Measurements from ENCODE around the gene STK39.

Gene STK39

GRCh38 chr2:168234407-168235085 is 12.8 kb downstream of the STK39 start:
- no peak for DNase-seq (ENCODE audit: low read depth)
- no peak overlapping the region for H3K4me3 ChIP-seq (replicated peaks; ENCODE audit: low read depth, low read length)
- TF ChIP-seq CTCF (IDR thresholded peaks at IDR 0.05; ENCODE audit: low read length, missing control alignments) = no peak

- no peak overlapping the region for H3K4me3 ChIP-seq (replicated peaks; ENCODE audit: low read depth, low read length)
- DNase-seq (ENCODE audit: low read depth) = no peak
- no peak for TF ChIP-seq CTCF (IDR thresholded peaks at IDR 0.05; ENCODE audit: low read length, missing control alignments)
These were observed 13.5 kb downstream of the STK39 start for GRCh38 chr2:168233726-168234406.

- H3K4me3 ChIP-seq (replicated peaks; ENCODE audit: low read depth, low read length) = no peak overlapping the region
- no peak for DNase-seq (ENCODE audit: low read depth)
- no peak for TF ChIP-seq CTCF (IDR thresholded peaks at IDR 0.05; ENCODE audit: low read length, missing control alignments)
These were observed 14.2 kb downstream of the STK39 start for GRCh38 chr2:168233166-168233565.

GRCh38 chr2:168231609-168232241 is 15.7 kb downstream of the STK39 start:
- no peak for TF ChIP-seq CTCF (IDR thresholded peaks at IDR 0.05; ENCODE audit: low read length, missing control alignments)
- no peak for DNase-seq (ENCODE audit: low read depth)
- no peak overlapping the region for H3K4me3 ChIP-seq (replicated peaks; ENCODE audit: low read depth, low read length)

GRCh38 chr2:168230389-168230788 is 17.0 kb downstream of the STK39 start:
- TF ChIP-seq CTCF (IDR thresholded peaks at IDR 0.05; ENCODE audit: low read length, missing control alignments) = no peak
- no peak overlapping the region for H3K4me3 ChIP-seq (replicated peaks; ENCODE audit: low read depth, low read length)
- DNase-seq (ENCODE audit: low read depth) = no peak

GRCh38 chr2:168224346-168224745 is 23.0 kb downstream of the STK39 start:
- TF ChIP-seq CTCF (IDR thresholded peaks at IDR 0.05; ENCODE audit: low read length, missing control alignments) = no peak
- no peak overlapping the region for H3K4me3 ChIP-seq (replicated peaks; ENCODE audit: low read depth, low read length)
- no peak for DNase-seq (ENCODE audit: low read depth)
